Liver (tissue), 9 donors: ENCODE measurements around the gene SPRN. TPM values are rescaled to one million over a fixed set of nuclear protein-coding genes. Genes with fewer than 3 reads are reported as not detected.
A peak's percentile ranks its signal among the peaks of the same experiment; 100 is the strongest.

Experiments
- DNase-seq: peaks from one replicate; pipeline ENCODE4 v3.0.0-alpha.2; 2017; ENCODE audit warnings: low spot score
- H3K27ac ChIP-seq, 2 donors: one replicate each; pipeline ENCODE4 v1.7.0; 2013; ENCODE audit warnings: inconsistent platforms in 2 of 2, low read length in 2 of 2, control low read depth in 1 of 2, low read depth in 1 of 2, mild to moderate bottlenecking in 1 of 2
- H3K27me3 ChIP-seq, 4 donors: one replicate each; pipeline versions ENCODE4 v1.6.1 to v1.7.0; 2013; ENCODE audit warnings: low read length in 3 of 4, inconsistent platforms in 1 of 4, mild to moderate bottlenecking in 1 of 4, moderate library complexity in 1 of 4; ENCODE audit not compliant: control insufficient read depth in 4 of 4, insufficient read depth in 4 of 4
- H3K36me3 ChIP-seq, 4 donors: one replicate each; pipeline versions ENCODE4 v1.6.1 to v1.7.0; 2013; ENCODE audit warnings: low read length in 3 of 4, mild to moderate bottlenecking in 3 of 4, low read depth in 1 of 4, moderate library complexity in 1 of 4; ENCODE audit not compliant: control insufficient read depth in 4 of 4, insufficient read depth in 3 of 4
- H3K4me1 ChIP-seq, 4 donors: one replicate each; pipeline versions ENCODE4 v1.6.1 to v1.7.0; 2013; ENCODE audit warnings: low read length in 3 of 4, mild to moderate bottlenecking in 3 of 4, moderate library complexity in 1 of 4; ENCODE audit not compliant: control insufficient read depth in 4 of 4, insufficient read depth in 4 of 4
- H3K4me3 ChIP-seq, 3 donors: one replicate each; pipeline versions ENCODE4 v1.6.1 to v1.7.0; 2013; ENCODE audit warnings: low read length in 3 of 3, control low read depth in 1 of 3, low read depth in 1 of 3, mild to moderate bottlenecking in 1 of 3
- H3K9ac ChIP-seq, 2 donors: one replicate each; pipeline ENCODE4 v1.7.0; 2013; ENCODE audit warnings: low read length in 2 of 2, mild to moderate bottlenecking in 2 of 2, moderate library complexity in 2 of 2, control low read depth in 1 of 2, low read depth in 1 of 2
- H3K9me3 ChIP-seq, 4 donors: one replicate each; pipeline versions ENCODE4 v1.6.1 to v1.7.0; 2013; ENCODE audit warnings: low read length in 3 of 4; ENCODE audit not compliant: control insufficient read depth in 4 of 4
- CTCF ChIP-seq: fragments of 150-350 bp; IDR thresholded peaks from 2 replicates; pipeline ENCODE4 v1.5.1; 2017; ENCODE audit warnings: improper control_type of control experiment, low read depth, low read length; ENCODE audit not compliant: missing input control
- EGR1 ChIP-seq, 2 donors: IDR thresholded peaks; 2 replicates each; pipeline ENCODE4 v1.6.1; 2016 to 2018; ENCODE audit warnings: antibody characterized with exemption in 2 of 2, low read depth in 2 of 2
- FOXA1 ChIP-seq: IDR thresholded peaks from 2 replicates; pipeline ENCODE4 v1.6.1; 2016; ENCODE audit warnings: antibody characterized with exemption
- FOXA2 ChIP-seq: IDR thresholded peaks from 2 replicates; pipeline ENCODE4 v1.6.1; 2016; ENCODE audit warnings: antibody characterized with exemption
- GABPA ChIP-seq, 2 donors: IDR thresholded peaks in 1 of 2; conservative IDR thresholded peaks in 1 of 2; 2 replicates each; pipeline ENCODE4 v1.6.1; 2016; ENCODE audit warnings: antibody characterized with exemption in 2 of 2, mild to moderate bottlenecking in 1 of 2, moderate library complexity in 1 of 2
- HNF4A ChIP-seq, 2 donors: conservative IDR thresholded peaks; 2 replicates each; pipeline ENCODE4 v1.6.1; 2016; ENCODE audit warnings: antibody characterized with exemption in 2 of 2, mild to moderate bottlenecking in 2 of 2
- HNF4G ChIP-seq: IDR thresholded peaks from 2 replicates; pipeline ENCODE4 v1.6.1; 2016; ENCODE audit warnings: antibody characterized with exemption
- MAX ChIP-seq: IDR thresholded peaks from 2 replicates; pipeline ENCODE4 v1.6.1; 2016; ENCODE audit warnings: antibody characterized with exemption
- NR2F2 ChIP-seq: IDR thresholded peaks from 2 replicates; pipeline ENCODE4 v1.6.1; 2016; ENCODE audit warnings: antibody characterized with exemption
- RAD21 ChIP-seq, 2 donors: IDR thresholded peaks; 2 replicates each; pipeline ENCODE4 v1.6.1; 2016; ENCODE audit warnings: antibody characterized with exemption in 2 of 2, mild to moderate bottlenecking in 2 of 2
- REST ChIP-seq: IDR thresholded peaks from 2 replicates; pipeline ENCODE4 v1.6.1; 2016; ENCODE audit warnings: antibody characterized with exemption, mild to moderate bottlenecking
- RXRA ChIP-seq, 2 donors: IDR thresholded peaks; 2 replicates each; pipeline ENCODE4 v1.6.1; 2017 to 2018; ENCODE audit warnings: antibody characterized with exemption in 2 of 2, mild to moderate bottlenecking in 1 of 2
- TAF1 ChIP-seq: conservative IDR thresholded peaks from 2 replicates; pipeline ENCODE4 v1.6.1; 2016; ENCODE audit warnings: antibody characterized with exemption, mild to moderate bottlenecking
- YY1 ChIP-seq: IDR thresholded peaks from 2 replicates; pipeline ENCODE4 v1.6.1; 2016; ENCODE audit warnings: antibody characterized with exemption, mild to moderate bottlenecking
- ZBTB33 ChIP-seq: IDR thresholded peaks from 2 replicates; pipeline ENCODE4 v1.6.1; 2016; ENCODE audit warnings: antibody characterized with exemption
- WGBS: extraction: QIAGEN DNeasy Blood & Tissue Kit; methylation state at CpG from one replicate; pipeline ENCODE4 v1.1.7; 2013; 5-methylcytosine and 5-hydroxymethylcytosine counted together
- polyA plus RNA-seq, 2 donors: library from polyadenylated mRNA; stranded (reverse) in 1 of 2; unstranded in 1 of 2; fragments of 200-250 nt in 1 of 2; fragments of >200 nt in 1 of 2; fragmentation: Nextera tagmentation in 1 of 2; extraction: Ambion mirVana in 1 of 2; gene quantifications; one replicate each; pipeline versions ENCODE4 v1.2.1 to v1.2.3, GENCODE V29; 2013 to 2015
- total RNA-seq, 2 donors: library from RNA; depleted of rRNA; stranded (reverse); fragments of >200 nt; gene quantifications; one replicate each; pipeline ENCODE4 v1.2.3, GENCODE V29; 2014
- donor health status: healthy.
- donor health status: healthy.
- donor health status: healthy.
- donor health status: healthy.
- donor health status: healthy.

SPRN gene
- total and polyA plus RNA-seq, 4 donors, result 1.3 to 36.4 TPM; not detected in 2

- Histone ChIP-seq H3K4me1 (no peaks in the 10 kb centered on the region), H3K9me3 (peaks cover 4 to 17% (median 11%) of the 10 kb centered on the region in 4 donors), H3K36me3 (no peaks in the 10 kb centered on the region), H3K27me3 (no peaks in the 10 kb centered on the region), H3K27ac (no peak overlapping the region), H3K9ac (no peak overlapping the region), H3K4me3 (no peak overlapping the region)
- 89% methylated on average over 12 of the region's 12 CpGs for WGBS
- TF ChIP-seq RAD21 (IDR thresholded peaks at IDR 0.05) (no peak), RXRA (IDR thresholded peaks at IDR 0.05) (no peak), MAX (no peak), REST (no peak), HNF4A (conservative IDR thresholded peaks at IDR 0.05) (no peak), FOXA2 (no peak), TAF1 (no peak), HNF4G (no peak), NR2F2 (no peak), CTCF (no peak), EGR1 (IDR thresholded peaks at IDR 0.05; ENCODE audit: low read depth in 2 of 2) (no peak), YY1 (no peak), FOXA1 (no peak), GABPA (IDR thresholded peaks at IDR 0.05 in 1 of 2, conservative IDR thresholded peaks at IDR 0.05 in 1 of 2) (no peak)
- peak; percentile 31 for DNase-seq
Observed at GRCh38 chr10:133444342-133445267, 20.2 kb upstream of the SPRN start.

GRCh38 chr10:133442967-133443924, 18.8 kb upstream of the SPRN start:
- H3K36me3 ChIP-seq, result no peaks in the 10 kb centered on the region
- no peak overlapping the region for H3K4me3 ChIP-seq
- no peak overlapping the region for H3K9ac ChIP-seq
- no peaks in the 10 kb centered on the region for H3K27me3 ChIP-seq
- TF ChIP-seq FOXA2 (no peak), RXRA (IDR thresholded peaks at IDR 0.05) (no peak), ZBTB33 (no peak), RAD21 (IDR thresholded peaks at IDR 0.05) (no peak)
- WGBS, result 92% methylated on average over 16 of the region's 16 CpGs
- peaks cover 0 to 3% (median 2%) of the 10 kb centered on the region in 4 donors for H3K4me1 ChIP-seq
- H3K27ac ChIP-seq, result no peak overlapping the region
- peak; percentile 30 for DNase-seq
- H3K9me3 ChIP-seq, result peaks cover 2 to 12% (median 9%) of the 10 kb centered on the region in 4 donors
